Mesendoderm (in vitro differentiated cells): ENCODE data around the gene CUL7.
"Not testable (repeated sequence)": the region's sequence is repeated elsewhere in the genome, so short reads cannot be mapped to it uniquely, and the experiment has no call there.

Experiments used
- DNase-seq: peaks from one replicate; pipeline ENCODE4 v3.0.0; 2013
- H2AK5ac ChIP-seq: 2 replicates; pipeline ENCODE4 v1.6.1; 2013; ENCODE audit warnings: low read length, inconsistent platforms
- H2BK120ac ChIP-seq: 2 replicates; pipeline ENCODE4 v1.6.1; 2013; ENCODE audit warnings: low read depth, mild to moderate bottlenecking, low read length, moderate library complexity, mixed read lengths
- H2BK15ac ChIP-seq: replicated peaks from 2 replicates; pipeline ENCODE4 v1.6.1; 2013; ENCODE audit warnings: low read depth, mild to moderate bottlenecking, moderate library complexity
- H2BK5ac ChIP-seq: 2 replicates; pipeline ENCODE4 v1.6.1; 2013; ENCODE audit warnings: low read length, inconsistent platforms
- H3K18ac ChIP-seq: 2 replicates; pipeline ENCODE4 v1.6.1; 2013; ENCODE audit warnings: mild to moderate bottlenecking, low read length, mixed read lengths
- H3K23ac ChIP-seq: one replicate; pipeline ENCODE4 v1.6.1; 2013; ENCODE audit warnings: low read length
- H3K27ac ChIP-seq: 2 replicates; pipeline ENCODE4 v1.5.1; 2013; ENCODE audit warnings: low read depth, mild to moderate bottlenecking, inconsistent platforms, low read length, moderate library complexity
- H3K27me3 ChIP-seq: 2 replicates; pipeline ENCODE4 v1.6.1; 2013; ENCODE audit warnings: low read length, control low read depth, mild to moderate bottlenecking, inconsistent platforms; ENCODE audit not compliant: insufficient read depth, poor library complexity
- H3K36me3 ChIP-seq: 2 replicates; pipeline ENCODE4 v1.6.1; 2013; ENCODE audit warnings: low read length, inconsistent platforms; ENCODE audit not compliant: control insufficient read depth, insufficient read depth
- H3K4ac ChIP-seq: one replicate; pipeline ENCODE4 v1.6.1; 2013; ENCODE audit warnings: low read depth, mild to moderate bottlenecking, low read length, moderate library complexity
- H3K4me1 ChIP-seq: 2 replicates; pipeline ENCODE4 v1.6.1; 2013; ENCODE audit warnings: low read depth, low read length, inconsistent platforms; ENCODE audit not compliant: control insufficient read depth
- H3K4me2 ChIP-seq: 2 replicates; pipeline ENCODE4 v1.6.1; 2013; ENCODE audit warnings: low read length
- H3K4me3 ChIP-seq: 2 replicates; pipeline ENCODE4 v1.5.1; 2013; ENCODE audit warnings: mild to moderate bottlenecking, low read length
- H3K56ac ChIP-seq: one replicate; pipeline ENCODE4 v1.6.1; 2013; ENCODE audit warnings: low read length
- H3K79me1 ChIP-seq: 2 replicates; pipeline ENCODE4 v1.6.1; 2013; ENCODE audit warnings: low read length, inconsistent platforms
- H3K79me2 ChIP-seq: 2 replicates; pipeline ENCODE4 v1.6.1; 2013; ENCODE audit warnings: mild to moderate bottlenecking, low read length; ENCODE audit not compliant: control insufficient read depth, insufficient read depth
- H3K9ac ChIP-seq: 2 replicates; pipeline ENCODE4 v1.6.1; 2013; ENCODE audit warnings: low read length, inconsistent platforms
- H4K5ac ChIP-seq: one replicate; pipeline ENCODE4 v1.6.1; 2013; ENCODE audit warnings: low read length
- H4K8ac ChIP-seq: one replicate; pipeline ENCODE4 v1.6.1; 2013; ENCODE audit warnings: low read depth, mild to moderate bottlenecking, control low read depth, low read length, moderate library complexity
- WGBS: extraction: QIAGEN DNeasy Blood & Tissue Kit; methylation state at CpG from one replicate; pipeline ENCODE4 v1.1.7; 2013; ENCODE audit warnings: low lambda C conversion rate, missing lambda C conversion rate; ENCODE audit not compliant: insufficient coverage; ENCODE audit errors: extremely low coverage; 5-methylcytosine and 5-hydroxymethylcytosine counted together

CUL7 gene

GRCh38 chr6:43050981-43051380 is 2.7 kb downstream of the CUL7 start:
- H3K4me1 ChIP-seq = peaks cover 4% of the 10 kb centered on the region
- peaks cover 3% of the 10 kb centered on the region for H3K36me3 ChIP-seq
- H3K23ac ChIP-seq = no peak overlapping the region
- no peak overlapping the region for H3K4me2 ChIP-seq
- H3K9ac ChIP-seq = peak overlapping the region; percentile 32
- H3K27me3 ChIP-seq = no peaks in the 10 kb centered on the region
- H2BK5ac ChIP-seq = no peak overlapping the region
- no peak for DNase-seq
- H3K27ac ChIP-seq = no peak overlapping the region
- H3K79me2 ChIP-seq = peaks cover 3% of the 10 kb centered on the region
- peaks cover 12% of the 10 kb centered on the region for H3K79me1 ChIP-seq
- no peak overlapping the region for H3K4me3 ChIP-seq
- H2AK5ac ChIP-seq = no peak overlapping the region
- no peak overlapping the region for H2BK120ac ChIP-seq
- no peak overlapping the region for H3K18ac ChIP-seq
- H2BK15ac ChIP-seq = no peak overlapping the region
- no CpG with 5 or more reads among the region's 17 CpGs for WGBS
- H3K56ac ChIP-seq = peak overlapping the region; percentile 27
- H4K8ac ChIP-seq = no peak overlapping the region
- no peak overlapping the region for H4K5ac ChIP-seq
- no peak overlapping the region for H3K4ac ChIP-seq

GRCh38 chr6:43047998-43048397 is 5.7 kb downstream of the CUL7 start:
- Histone ChIP-seq H2AK5ac (no peak overlapping the region), H3K79me1 (peaks cover 11% of the 10 kb centered on the region), H3K23ac (no peak overlapping the region), H3K4me3 (no peak overlapping the region), H3K56ac (no peak overlapping the region), H4K5ac (no peak overlapping the region), H2BK5ac (no peak overlapping the region), H2BK120ac (no peak overlapping the region), H4K8ac (no peak overlapping the region), H3K4ac (no peak overlapping the region), H3K79me2 (peaks cover 3% of the 10 kb centered on the region), H3K9ac (no peak overlapping the region), H3K27ac (no peak overlapping the region), H3K18ac (no peak overlapping the region), H3K4me2 (no peak overlapping the region), H3K36me3 (peaks cover 3% of the 10 kb centered on the region), H2BK15ac (no peak overlapping the region), H3K27me3 (no peaks in the 10 kb centered on the region), H3K4me1 (peaks cover 4% of the 10 kb centered on the region)
- no peak for DNase-seq
- WGBS = no CpG with 5 or more reads among the region's 7 CpGs

- H3K4me2 ChIP-seq = no peak overlapping the region
- H3K4ac ChIP-seq = no peak overlapping the region
- H3K4me3 ChIP-seq = no peak overlapping the region
- no peak overlapping the region for H3K9ac ChIP-seq
- no peak overlapping the region for H4K5ac ChIP-seq
- no peak overlapping the region for H3K23ac ChIP-seq
- no peak overlapping the region for H2BK5ac ChIP-seq
- H3K56ac ChIP-seq = no peak overlapping the region
- no peaks in the 10 kb centered on the region for H3K79me2 ChIP-seq
- H3K27me3 ChIP-seq = no peaks in the 10 kb centered on the region
- no peak overlapping the region for H3K18ac ChIP-seq
- WGBS = no CpG with 5 or more reads among the region's 11 CpGs
- H2BK15ac ChIP-seq = no peak overlapping the region
- no peak overlapping the region for H4K8ac ChIP-seq
- peaks cover 3% of the 10 kb centered on the region for H3K36me3 ChIP-seq
- no peak overlapping the region for H3K27ac ChIP-seq
- DNase-seq = no peak
- no peak overlapping the region for H2BK120ac ChIP-seq
- H3K79me1 ChIP-seq = no peaks in the 10 kb centered on the region
- H2AK5ac ChIP-seq = no peak overlapping the region
- no peaks in the 10 kb centered on the region for H3K4me1 ChIP-seq
Measured at GRCh38 chr6:43045371-43045930, 8.2 kb downstream of the CUL7 start.

GRCh38 chr6:43043310-43043709 is 10.3 kb downstream of the CUL7 start:
- Histone ChIP-seq H2BK120ac (no peak overlapping the region), H2BK15ac (no peak overlapping the region), H3K4me1 (no peaks in the 10 kb centered on the region), H3K4me2 (no peak overlapping the region), H3K27me3 (no peaks in the 10 kb centered on the region), H3K36me3 (peaks cover 5% of the 10 kb centered on the region), H3K23ac (no peak overlapping the region), H3K18ac (no peak overlapping the region), H2AK5ac (no peak overlapping the region), H3K9ac (no peak overlapping the region), H3K56ac (no peak overlapping the region), H3K4me3 (no peak overlapping the region), H2BK5ac (no peak overlapping the region), H3K79me2 (no peaks in the 10 kb centered on the region), H3K4ac (no peak overlapping the region), H3K27ac (no peak overlapping the region), H3K79me1 (no peaks in the 10 kb centered on the region), H4K5ac (no peak overlapping the region), H4K8ac (no peak overlapping the region)
- no CpG with 5 or more reads among the region's 9 CpGs for WGBS
- no peak for DNase-seq

- not testable (repeated sequence) for H3K4me3 ChIP-seq, DNase-seq, H3K56ac ChIP-seq, H4K5ac ChIP-seq, H3K27ac ChIP-seq, H2BK120ac ChIP-seq, H3K79me2 ChIP-seq, H2AK5ac ChIP-seq, H3K4me2 ChIP-seq, H3K4ac ChIP-seq, H3K4me1 ChIP-seq, H3K27me3 ChIP-seq, H3K18ac ChIP-seq, H3K23ac ChIP-seq, H3K9ac ChIP-seq, H4K8ac ChIP-seq, H2BK15ac ChIP-seq, H3K36me3 ChIP-seq, H2BK5ac ChIP-seq, H3K79me1 ChIP-seq
- no CpG with 5 or more reads among the region's 8 CpGs for WGBS
Measured at GRCh38 chr6:43041475-43041874, 12.2 kb downstream of the CUL7 start.

- Histone ChIP-seq H2BK120ac (no peak overlapping the region), H3K4me1 (no peaks in the 10 kb centered on the region), H3K4me3 (no peak overlapping the region), H2BK15ac (no peak overlapping the region), H3K18ac (no peak overlapping the region), H3K79me1 (no peaks in the 10 kb centered on the region), H3K36me3 (peaks cover 7% of the 10 kb centered on the region), H2AK5ac (no peak overlapping the region), H3K4ac (no peak overlapping the region), H3K27ac (no peak overlapping the region), H4K5ac (no peak overlapping the region), H4K8ac (no peak overlapping the region), H3K27me3 (no peaks in the 10 kb centered on the region), H3K23ac (no peak overlapping the region), H3K4me2 (no peak overlapping the region), H2BK5ac (no peak overlapping the region), H3K79me2 (no peaks in the 10 kb centered on the region), H3K9ac (no peak overlapping the region), H3K56ac (no peak overlapping the region)
- no CpG with 5 or more reads among the region's 18 CpGs for whole genome bisulfite sequencing
- no peak for DNase-seq
Measured at GRCh38 chr6:43040542-43041257, 13.0 kb downstream of the CUL7 start.
